H1 (cell line): Measurements from ENCODE around the gene CELF1. TPM values are rescaled to one million over a fixed set of nuclear protein-coding genes. Genes with fewer than 3 reads are reported as not detected.
"Not testable (repeated sequence)": the region's sequence is repeated elsewhere in the genome, so short reads cannot be mapped to it uniquely, and the experiment has no call there.

Experiments
- CTCF ChIA-PET: fragments of 300-600 bp; sonication (Branson Sonifier 250); formaldehyde crosslinking; loops from one replicate; lab custom pipeline; 2021; ENCODE audit not compliant: partially characterized antibody; lab: Charles Lee
- POLR2A ChIA-PET: fragments of 300-600 bp; sonication (Branson Sonifier 250); formaldehyde crosslinking; loops from one replicate; lab custom pipeline; 2021; ENCODE audit warnings: inconsistent platforms; ENCODE audit not compliant: partially characterized antibody; lab: Charles Lee
- DNase-seq, 2 experiments: peaks; one replicate each; pipeline versions ENCODE4 v3.0.0 to v3.0.0-alpha.2; 2010 to 2022; ENCODE audit warnings: low spot score in 2 of 2, low read depth in 1 of 2, mixed read lengths in 1 of 2
- FAIRE-seq: peaks from 2 replicates; lab custom pipeline; 2011; peaks lifted over from hg19 to GRCh38; lab: Jason Lieb, UNC
- H2AFZ ChIP-seq: 2 replicates; pipeline ENCODE4 v1.8.1; 2012; ENCODE audit warnings: low read length, inconsistent platforms
- H2AK5ac ChIP-seq: 2 replicates; pipeline ENCODE4 v1.6.1; 2013; ENCODE audit warnings: low read depth, low read length
- H2BK120ac ChIP-seq: replicated peaks from 2 replicates; pipeline ENCODE3; 2013; ENCODE audit warnings: low read depth, low read length, inconsistent platforms
- H2BK12ac ChIP-seq: 2 replicates; pipeline ENCODE4 v1.6.1; 2013; ENCODE audit warnings: low read depth, low read length
- H2BK15ac ChIP-seq: 2 replicates; pipeline ENCODE4 v1.6.1; 2013; ENCODE audit warnings: low read length
- H2BK20ac ChIP-seq: 2 replicates; pipeline ENCODE4 v1.6.1; 2013; ENCODE audit warnings: low read length
- H2BK5ac ChIP-seq: 2 replicates; pipeline ENCODE4 v1.6.1; 2013; ENCODE audit warnings: low read depth, low read length
- H3K14ac ChIP-seq: 2 replicates; pipeline ENCODE4 v1.6.1; 2013; ENCODE audit warnings: inconsistent platforms; ENCODE audit not compliant: insufficient read length
- H3K18ac ChIP-seq: 2 replicates; pipeline ENCODE4 v1.6.1; 2013; ENCODE audit warnings: low read length; ENCODE audit errors: extremely low read depth
- H3K23ac ChIP-seq: 2 replicates; pipeline ENCODE4 v1.6.1; 2013; ENCODE audit warnings: inconsistent platforms; ENCODE audit not compliant: insufficient read length
- H3K23me2 ChIP-seq: 2 replicates; pipeline ENCODE4 v1.6.1; 2013; ENCODE audit warnings: low read depth, low read length
- H3K27ac ChIP-seq: 2 replicates; pipeline ENCODE4 v1.6.1; 2011; ENCODE audit warnings: low read depth, low read length, inconsistent platforms
- H3K27me3 ChIP-seq, 4 experiments: replicated peaks in 1 of 4; 1 replicate in 1 of 4; 2 replicates in 3 of 4; pipeline versions ENCODE4 v1.6.1 to v1.8.1; 2011 to 2013; ENCODE audit warnings: low read length in 3 of 4, mild to moderate bottlenecking in 3 of 4, inconsistent platforms in 2 of 4, mixed read lengths in 2 of 4, moderate library complexity in 1 of 4; ENCODE audit not compliant: control insufficient read depth in 3 of 4, insufficient read depth in 3 of 4; ENCODE audit errors: extremely low read depth in 1 of 4
- H3K36me3 ChIP-seq, 4 experiments: 2 replicates each; pipeline versions ENCODE4 v1.6.1 to v1.8.1; 2011 to 2013; ENCODE audit warnings: mild to moderate bottlenecking in 4 of 4, low read length in 3 of 4, moderate library complexity in 2 of 4, control low read depth in 1 of 4, inconsistent platforms in 1 of 4; ENCODE audit not compliant: insufficient read depth in 4 of 4, control insufficient read depth in 2 of 4
- H3K4ac ChIP-seq: replicated peaks from 2 replicates; pipeline ENCODE3; 2013; ENCODE audit warnings: low read length, low read depth, mixed read lengths, inconsistent platforms; ENCODE audit not compliant: insufficient read length
- H3K4me1 ChIP-seq, 4 experiments: replicated peaks in 1 of 4; 1 replicate in 1 of 4; 2 replicates in 3 of 4; pipeline versions ENCODE4 v1.6.1 to v1.8.1; 2011 to 2013; ENCODE audit warnings: low read length in 3 of 4, inconsistent platforms in 2 of 4, mixed read lengths in 1 of 4; ENCODE audit not compliant: insufficient read depth in 4 of 4, control insufficient read depth in 3 of 4
- H3K4me2 ChIP-seq, 2 experiments: 2 replicates each; pipeline versions ENCODE4 v1.6.1 to v1.8.1; 2011 to 2013; ENCODE audit warnings: low read depth in 2 of 2, low read length in 2 of 2, control low read depth in 1 of 2, inconsistent platforms in 1 of 2, mild to moderate bottlenecking in 1 of 2; ENCODE audit not compliant: insufficient read depth in 1 of 2
- H3K4me3 ChIP-seq, 4 experiments: fragments of 200-600, 300-600 bp in 1 of 4; sonication (generic), shearing (Covaris generic), sonication (Bioruptor Twin) in 1 of 4; 2 replicates each; pipeline versions ENCODE4 v1.5.1 to v1.8.1; 2011 to 2016; ENCODE audit warnings: low read length in 4 of 4, low read depth in 3 of 4, control low read depth in 2 of 4, inconsistent platforms in 2 of 4, mild to moderate bottlenecking in 2 of 4, mixed read lengths in 1 of 4, moderate library complexity in 1 of 4; ENCODE audit not compliant: insufficient read depth in 2 of 4; ENCODE audit errors: extremely low read depth in 1 of 4
- H3K56ac ChIP-seq: replicated peaks from 2 replicates; pipeline ENCODE3; 2013; ENCODE audit warnings: low read depth, mild to moderate bottlenecking, mixed read lengths, low read length, inconsistent platforms; ENCODE audit not compliant: insufficient read length
- H3K79me1 ChIP-seq: 2 replicates; pipeline ENCODE4 v1.6.1; 2013; ENCODE audit warnings: low read depth, low read length, control low read depth
- H3K79me2 ChIP-seq, 2 experiments: 2 replicates each; pipeline versions ENCODE4 v1.6.1 to v1.8.1; 2012 to 2013; ENCODE audit warnings: low read length in 2 of 2, mild to moderate bottlenecking in 2 of 2, inconsistent platforms in 1 of 2; ENCODE audit not compliant: insufficient read depth in 2 of 2, control insufficient read depth in 1 of 2
- H3K9ac ChIP-seq, 4 experiments: replicated peaks in 1 of 4; 1 replicate in 1 of 4; 2 replicates in 3 of 4; pipeline versions ENCODE4 v1.6.1 to v1.8.1; 2011 to 2013; ENCODE audit warnings: low read depth in 3 of 4, low read length in 3 of 4, control low read depth in 2 of 4, mild to moderate bottlenecking in 2 of 4, moderate library complexity in 2 of 4, inconsistent platforms in 1 of 4; ENCODE audit errors: extremely low read depth in 1 of 4
- H3K9me3 ChIP-seq, 2 experiments: 2 replicates each; pipeline versions ENCODE4 v1.6.1 to v1.8.1; 2012 to 2013; ENCODE audit warnings: mild to moderate bottlenecking in 2 of 2, moderate library complexity in 2 of 2, control low read depth in 1 of 2, inconsistent platforms in 1 of 2, low read depth in 1 of 2, low read length in 1 of 2, mixed read lengths in 1 of 2; ENCODE audit not compliant: insufficient read depth in 2 of 2
- H4K20me1 ChIP-seq, 2 experiments: replicated peaks in 1 of 2; 2 replicates each; pipeline versions ENCODE3 to v1.8.1; 2011 to 2013; ENCODE audit warnings: inconsistent platforms in 2 of 2, low read length in 2 of 2, mild to moderate bottlenecking in 1 of 2; ENCODE audit not compliant: insufficient read depth in 2 of 2, control insufficient read depth in 1 of 2
- H4K5ac ChIP-seq: 2 replicates; pipeline ENCODE4 v1.6.1; 2013; ENCODE audit warnings: low read length, low read depth, mixed read lengths, inconsistent platforms; ENCODE audit not compliant: insufficient read length
- H4K8ac ChIP-seq: 2 replicates; pipeline ENCODE4 v1.8.0; 2013; ENCODE audit warnings: mild to moderate bottlenecking, moderate library complexity, low read length, inconsistent platforms; ENCODE audit not compliant: insufficient read depth; ENCODE audit errors: extremely low read depth
- H4K91ac ChIP-seq: replicated peaks from 2 replicates; pipeline ENCODE3; 2013; ENCODE audit warnings: low read length, mixed read lengths, inconsistent platforms; ENCODE audit not compliant: insufficient read length
- WGBS, 2 experiments: shearing (Covaris generic) in 1 of 2; methylation state at CpG; one replicate each; pipeline versions ENCODE4 v1.1.6 to v1.1.7; 2013 to 2015; ENCODE audit warnings: low lambda C conversion rate in 2 of 2, mixed read lengths in 2 of 2, inconsistent platforms in 1 of 2, low coverage in 1 of 2, missing lambda C conversion rate in 1 of 2; ENCODE audit not compliant: insufficient replicate concordance in 2 of 2, insufficient coverage in 1 of 2, insufficient read length in 1 of 2; ENCODE audit errors: extremely low coverage in 1 of 2, missing lambda C conversion rate in 1 of 2; 5-methylcytosine and 5-hydroxymethylcytosine counted together
- polyA plus RNA-seq, 7 experiments: library from polyadenylated mRNA; depleted of rRNA in 3 of 7; stranded (reverse) in 5 of 7; unstranded in 2 of 7; fragments of >200 nt in 5 of 7; fragments of 200-250 nt in 2 of 7; gene quantifications; 1 replicate in 5 of 7; 2 replicates in 1 of 7; 4 replicates in 1 of 7; pipeline versions ENCODE4 v1.2.1 to v1.2.3, GENCODE V29; 2011 to 2013; ENCODE audit warnings: missing spikeins in 2 of 7, mixed read lengths in 2 of 7
- total RNA-seq: library from RNA; stranded (reverse); fragmentation: NEBNext Ultra II Directional; extraction: Animal tissue kit (Norgen Biotek cat#: 25700); gene quantifications from 2 replicates; pipeline ENCODE4 v1.2.1, GENCODE V29; 2021

Gene CELF1
- total and polyA plus RNA-seq, 2 of the 8 experiments (the other 6 are each of a cell fraction or from before 2014, with no cell fraction given) = 131 to 197 TPM

GRCh38 chr11:47562393-47562792, 9.5 kb upstream of the CELF1 start:
- not testable (repeated sequence) for H2AK5ac ChIP-seq, H3K23ac ChIP-seq

More at GRCh38 chr11:47562393-47562792, 9.5 kb upstream of the CELF1 start:
- H2BK12ac ChIP-seq, H3K79me2 ChIP-seq, H2BK120ac ChIP-seq, H3K14ac ChIP-seq, H3K9ac ChIP-seq, H2BK20ac ChIP-seq, H3K56ac ChIP-seq, H2BK5ac ChIP-seq, H4K5ac ChIP-seq, H3K23me2 ChIP-seq, H4K91ac ChIP-seq, H2BK15ac ChIP-seq, DNase-seq, H3K27ac ChIP-seq, H3K4me2 ChIP-seq, H3K27me3 ChIP-seq, H4K8ac ChIP-seq, H3K4me3 ChIP-seq, H3K4me1 ChIP-seq, H3K4ac ChIP-seq, H2AFZ ChIP-seq, H3K18ac ChIP-seq, H3K79me1 ChIP-seq, H3K9me3 ChIP-seq, H3K36me3 ChIP-seq, FAIRE-seq, H4K20me1 ChIP-seq: not testable (repeated sequence)
- ChIA-PET CTCF (interaction anchor here (0.6 to 1.2 kb wide), 3 partner anchors 9 to 71 kb away, joined by 3 to 4 read pairs (median 4); partner anchors contain the start of genes CELF1, KBTBD4 and NDUFS3), POLR2A (interaction anchor here (0.6 to 0.7 kb wide), 2 partner anchors 11 to 25 kb away, joined by 3 read pairs; no protein-coding TSS in a partner anchor)
- WGBS, 2 experiments = 95% methylated on average over 4 of the region's 4 CpGs; no CpG with 5 or more reads in 1 of the 2 experiments
